Kidney (tissue), 14 donors: ENCODE data around the gene CD300A. TPM values are rescaled to one million over a fixed set of nuclear protein-coding genes. Genes with fewer than 3 reads are reported as not detected.
A peak's percentile ranks its signal among the peaks of the same experiment; 100 is the strongest.

ENCODE experiments used
- DNase-seq, 5 donors: peaks; one replicate each; pipeline ENCODE4 v3.0.0-alpha.2; 2013 to 2020
- FAIRE-seq: peaks from 2 replicates; lab custom pipeline; 2012; peaks lifted over from hg19 to GRCh38; lab: Jason Lieb, UNC
- H3K27ac ChIP-seq, 2 donors: one replicate each; pipeline ENCODE4 v1.7.0; 2013; ENCODE audit warnings: low read depth in 2 of 2, low read length in 2 of 2, inconsistent platforms in 1 of 2
- H3K27me3 ChIP-seq: one replicate; pipeline ENCODE4 v1.7.1; 2013; ENCODE audit warnings: low read length, inconsistent platforms; ENCODE audit not compliant: control insufficient read depth, insufficient read depth
- H3K36me3 ChIP-seq, 3 donors: one replicate each; pipeline versions ENCODE4 v1.7.0 to v1.7.1; 2013; ENCODE audit warnings: low read length in 3 of 3, control low read depth in 1 of 3, inconsistent platforms in 1 of 3; ENCODE audit not compliant: insufficient read depth in 3 of 3, control insufficient read depth in 2 of 3
- H3K4me1 ChIP-seq, 3 donors: one replicate each; pipeline versions ENCODE4 v1.7.0 to v1.7.1; 2013; ENCODE audit warnings: low read length in 3 of 3, inconsistent platforms in 1 of 3, low read depth in 1 of 3; ENCODE audit not compliant: control insufficient read depth in 2 of 3, insufficient read depth in 2 of 3
- H3K4me3 ChIP-seq, 3 donors: one replicate each; pipeline versions ENCODE4 v1.7.0 to v1.8.1; 2013; ENCODE audit warnings: low read length in 3 of 3, control low read depth in 1 of 3, inconsistent platforms in 1 of 3
- H3K9ac ChIP-seq, 3 donors: one replicate each; pipeline versions ENCODE4 v1.7.0 to v1.7.1; 2013; ENCODE audit warnings: low read length in 3 of 3, control low read depth in 1 of 3, inconsistent platforms in 1 of 3
- H3K9me3 ChIP-seq, 3 donors: one replicate each; pipeline versions ENCODE4 v1.7.0 to v1.7.1; 2013; ENCODE audit warnings: low read length in 3 of 3, control low read depth in 1 of 3, inconsistent platforms in 1 of 3; ENCODE audit not compliant: control insufficient read depth in 2 of 3, insufficient read depth in 1 of 3
- intact Hi-C: fragments of 100-400 bp; cut with DNase I; formaldehyde crosslinking; loops from one replicate; pipeline ENCODE4 v1.11.1; 2022
- polyA plus RNA-seq: library from polyadenylated mRNA; stranded (reverse); fragments of 350-450 nt; fragmentation: Illumina TruSeq; extraction: RNeasy Lipid Tissue Mini Kit (QIAGEN cat#74804); gene quantifications from one replicate; pipeline ENCODE4 v1.2.3, GENCODE V29; 2014; ENCODE audit warnings: low read depth, low replicate concordance; ENCODE audit not compliant: insufficient read depth
- total RNA-seq: library from RNA; stranded (reverse); fragmentation: NEBNext Ultra II Directional; extraction: Animal tissue kit (Norgen Biotek cat#: 25700); gene quantifications from one replicate; pipeline ENCODE4 v1.2.1, GENCODE V29; 2021
- TF ChIP-seq, protein P1 (sequence below): IDR thresholded peaks from 3 replicates; pipeline ENCODE4 v1.5.1; 2012; ENCODE audit warnings: mild to moderate bottlenecking, moderate library complexity, borderline replicate concordance; ENCODE audit not compliant: insufficient read depth; ENCODE audit errors: extremely low read depth
- donor health status: control.
- donor health status: control.
- donor health status: control.
- donor health status: control.
- donor health status: control.
- donor health status: DM: yes; HTN: yes; CAD: no.
- donor health status: Normal renal cell carcinoma (clear cell type).

The CD300A gene
- total and polyA plus RNA-seq, 2 donors from 2014 or later: 3.1 to 8.2 TPM

DNA sequence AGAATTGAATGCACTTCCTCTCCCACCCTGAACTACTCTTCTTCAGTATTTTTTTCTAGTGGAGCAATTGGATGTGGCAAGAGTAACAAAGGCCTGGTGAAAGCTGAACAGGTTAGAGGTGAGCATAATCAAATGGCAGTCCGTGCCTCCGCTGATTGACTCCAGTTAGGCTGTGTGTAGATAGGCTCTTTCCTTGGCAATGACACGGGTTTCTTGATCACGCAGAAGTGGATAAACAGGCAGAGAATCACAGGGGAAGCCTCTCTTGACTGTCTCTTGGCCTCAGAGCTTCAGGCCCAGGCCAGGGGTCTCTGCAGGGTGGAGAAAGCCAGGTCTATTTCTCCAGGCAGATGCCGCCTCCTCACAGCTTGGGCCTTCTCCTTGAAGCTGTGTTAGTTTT is 60.6 kb downstream of the CD300A start:
- no peak overlapping the region for H3K27ac ChIP-seq
- H3K4me3 ChIP-seq: no peak overlapping the region
- TF ChIP-seq, protein P1, sequence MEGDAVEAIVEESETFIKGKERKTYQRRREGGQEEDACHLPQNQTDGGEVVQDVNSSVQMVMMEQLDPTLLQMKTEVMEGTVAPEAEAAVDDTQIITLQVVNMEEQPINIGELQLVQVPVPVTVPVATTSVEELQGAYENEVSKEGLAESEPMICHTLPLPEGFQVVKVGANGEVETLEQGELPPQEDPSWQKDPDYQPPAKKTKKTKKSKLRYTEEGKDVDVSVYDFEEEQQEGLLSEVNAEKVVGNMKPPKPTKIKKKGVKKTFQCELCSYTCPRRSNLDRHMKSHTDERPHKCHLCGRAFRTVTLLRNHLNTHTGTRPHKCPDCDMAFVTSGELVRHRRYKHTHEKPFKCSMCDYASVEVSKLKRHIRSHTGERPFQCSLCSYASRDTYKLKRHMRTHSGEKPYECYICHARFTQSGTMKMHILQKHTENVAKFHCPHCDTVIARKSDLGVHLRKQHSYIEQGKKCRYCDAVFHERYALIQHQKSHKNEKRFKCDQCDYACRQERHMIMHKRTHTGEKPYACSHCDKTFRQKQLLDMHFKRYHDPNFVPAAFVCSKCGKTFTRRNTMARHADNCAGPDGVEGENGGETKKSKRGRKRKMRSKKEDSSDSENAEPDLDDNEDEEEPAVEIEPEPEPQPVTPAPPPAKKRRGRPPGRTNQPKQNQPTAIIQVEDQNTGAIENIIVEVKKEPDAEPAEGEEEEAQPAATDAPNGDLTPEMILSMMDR: no peak
- no peak overlapping the region for H3K9ac ChIP-seq
- no peaks in the 10 kb centered on the region for H3K9me3 ChIP-seq
- intact Hi-C loops: no loop called here
- DNase-seq (peak in 1 of 5 donors; percentile 3), FAIRE-seq (no peak)
- no peaks in the 10 kb centered on the region for H3K36me3 ChIP-seq
- H3K27me3 ChIP-seq: no peaks in the 10 kb centered on the region
- no peaks in the 10 kb centered on the region for H3K4me1 ChIP-seq

- FAIRE-seq (no peak), DNase-seq (no peak)
- Histone ChIP-seq H3K27ac (no peak overlapping the region), H3K27me3 (no peaks in the 10 kb centered on the region), H3K4me1 (no peaks in the 10 kb centered on the region), H3K36me3 (no peaks in the 10 kb centered on the region), H3K9ac (no peak overlapping the region), H3K4me3 (no peak overlapping the region), H3K9me3 (no peaks in the 10 kb centered on the region)
- intact Hi-C loops: no loop called here
- TF ChIP-seq, protein P1: no peak
These were observed 61.3 kb downstream of the CD300A start for GRCh38 chr17:74527756-74528155.

- no peak overlapping the region for H3K27ac ChIP-seq
- FAIRE-seq (no peak), DNase-seq (peak in 2 of 5 donors; percentile 3 to 14)
These were observed 62.2 kb downstream of the CD300A start for GRCh38 chr17:74528491-74529199.

More at GRCh38 chr17:74528491-74529199, 62.2 kb downstream of the CD300A start:
- no peaks in the 10 kb centered on the region for H3K9me3 ChIP-seq
- H3K36me3 ChIP-seq: no peaks in the 10 kb centered on the region
- intact Hi-C loops: no loop called here
- no peaks in the 10 kb centered on the region for H3K27me3 ChIP-seq
- H3K9ac ChIP-seq: no peak overlapping the region
- TF ChIP-seq, protein P1: no peak
- H3K4me3 ChIP-seq: no peak overlapping the region
- no peaks in the 10 kb centered on the region for H3K4me1 ChIP-seq
